Measurements from ENCODE around the gene CDK15. TPM values are rescaled to one million over a fixed set of nuclear protein-coding genes. Genes with fewer than 3 reads are reported as not detected.

CDK15 gene
- total and polyA plus RNA-seq, 9 of the 15 experiments (the other 6 are each of a cell fraction or from before 2014, with no cell fraction given): not detected

GRCh38 chr2:201942531-201942930 is 136.2 kb downstream of the CDK15 start:
- Histone ChIP-seq H4K20me1 (replicated peaks; ENCODE audit: control insufficient read depth, insufficient read depth, low read length) (no peaks in the 10 kb centered on the region), H3K9ac (ENCODE audit: insufficient read depth in 1 of 2, low read depth in 2 of 2, low read length in 2 of 2) (no peak overlapping the region), H3K27me3 (ENCODE audit: control insufficient read depth in 2 of 2, insufficient read depth in 2 of 2, low read length in 2 of 2) (peaks cover 0 to 15% of the 10 kb centered on the region in 2 experiments; a peak in 4 of 5 replicates), H3K9me1 (ENCODE audit: control insufficient read depth, insufficient read depth, low read length) (no peaks in the 10 kb centered on the region), H3K4me3 (no peak overlapping the region), H3K4me2 (ENCODE audit: insufficient read depth, low read length) (no peak overlapping the region), H3K36me3 (ENCODE audit: control insufficient read depth, insufficient read depth, low read length) (no peaks in the 10 kb centered on the region), H3K27ac (ENCODE audit: extremely low read depth, low read depth, low read length) (no peak overlapping the region), H3K79me2 (ENCODE audit: control insufficient read depth, insufficient read depth, low read length) (no peaks in the 10 kb centered on the region), H2AFZ (ENCODE audit: low read depth, low read length) (no peak overlapping the region), H3K9me3 (replicated peaks; ENCODE audit: control insufficient read depth, insufficient read depth, low read depth, low read length) (no peaks in the 10 kb centered on the region), H3K4me1 (replicated peaks in 1 of 2; ENCODE audit: control insufficient read depth in 2 of 2, insufficient read depth in 2 of 2, low read length in 2 of 2) (no peaks in the 10 kb centered on the region)
- ChIA-PET POLR2A (interaction anchor here (0.6 kb wide), 1 partner anchor 570 kb away, joined by 3 read pairs; no protein-coding TSS in a partner anchor), CTCF (ENCODE audit: low intra/inter-chr PET ratio) (no interaction called here)
- TF ChIP-seq MYC (IDR thresholded peaks at IDR 0.05; ENCODE audit: low read depth, low read length): no peak
- no peak for TF ChIP-seq MYC (CRISPR knock-in tag; IDR thresholded peaks at IDR 0.05; ENCODE audit: borderline replicate concordance, low read depth)
- TF ChIP-seq ATF3 (IDR thresholded peaks at IDR 0.05): peak; percentile 42
- no peak for TF ChIP-seq ATF3 (CRISPR knock-in tag; conservative IDR thresholded peaks at IDR 0.05)
- ATAC-seq (no peak), FAIRE-seq (no peak), DNase-seq (ENCODE audit: extremely low read depth in 1 of 4, low spot score in 3 of 4) (no peak)
- no TSS peak for BruUV-seq (replicated peaks)
- 3% methylated on average over 5 of the region's 5 CpGs for WGBS (ENCODE audit: insufficient coverage, low coverage, missing lambda C conversion rate)
- intact Hi-C loops (cut with micrococcal nuclease): no loop called here
- in situ Hi-C loops (cut with MboI): no loop called here

Small RNA genes lying within 50 kb of the gene (small RNA-seq; reads per million reads assigned to genes)
- not detected for gene RF00019
- not detected for gene RNU6-440P
- gene UBE2V1P11: not detected

Other genes with a start within 250 kb of the CDK15 start
- gene TMEM237, start 163.0 kb upstream of the CDK15 start, total RNA-seq (2014; rRNA removed): 6.2 and 13.6 TPM in 2 replicates
- 17.9 and 19.2 TPM in 2 replicates for gene TMEM237, start 163.0 kb upstream of the CDK15 start, total RNA-seq (2014; rRNA removed; fragmentation: Illumina TruSeq; extraction: Trizol)
- 14.9 and 15.8 TPM in 2 replicates for gene TMEM237, start 163.0 kb upstream of the CDK15 start, total RNA-seq (2015; rRNA removed; fragmentation: Illumina TruSeq; extraction: Trizol)
- gene TMEM237, start 163.0 kb upstream of the CDK15 start, total RNA-seq (2021): 13.5 and 14.3 TPM in 2 replicates
- gene TMEM237, start 163.0 kb upstream of the CDK15 start, polyA plus RNA-seq (2011; rRNA removed): 17.9 and 18.4 TPM in 2 replicates
- gene TMEM237, start 163.0 kb upstream of the CDK15 start, polyA plus RNA-seq (2014; fragmentation: Illumina TruSeq; extraction: Trizol): 14.5 and 18.0 TPM in 2 replicates
- 10 to 100 TPM; 20.8 to 25.6 TPM for gene TMEM237, start 163.0 kb upstream of the CDK15 start, polyA plus RNA-seq (2014; fragmentation: Nextera tagmentation; extraction: Ambion mirVana)
- gene TMEM237, start 163.0 kb upstream of the CDK15 start, polyA plus RNA-seq (2014; rRNA removed): 11.9 TPM in 2 replicates
- not detected in 2 replicates for gene MPP4, start 107.9 kb upstream of the CDK15 start, total RNA-seq (2014; rRNA removed)
- not detected in 2 replicates for gene MPP4, start 107.9 kb upstream of the CDK15 start, total RNA-seq (2014; rRNA removed; fragmentation: Illumina TruSeq; extraction: Trizol)
- not detected in 2 replicates for gene MPP4, start 107.9 kb upstream of the CDK15 start, total RNA-seq (2015; rRNA removed; fragmentation: Illumina TruSeq; extraction: Trizol)
- not detected in 2 replicates for gene MPP4, start 107.9 kb upstream of the CDK15 start, total RNA-seq (2021)
- not detected in 2 replicates for gene MPP4, start 107.9 kb upstream of the CDK15 start, polyA plus RNA-seq (2011; rRNA removed)
- not detected in 2 replicates for gene MPP4, start 107.9 kb upstream of the CDK15 start, polyA plus RNA-seq (2014; fragmentation: Illumina TruSeq; extraction: Trizol)
- gene MPP4, start 107.9 kb upstream of the CDK15 start, polyA plus RNA-seq (2014; fragmentation: Nextera tagmentation; extraction: Ambion mirVana): under 1 TPM; 0.03 to 0.08 TPM
- gene MPP4, start 107.9 kb upstream of the CDK15 start, polyA plus RNA-seq (2014; rRNA removed): not detected in 2 replicates
- 8.4 and 11.5 TPM in 2 replicates for gene ALS2, start 25.6 kb upstream of the CDK15 start, total RNA-seq (2014; rRNA removed)
- 11.6 and 15.9 TPM in 2 replicates for gene ALS2, start 25.6 kb upstream of the CDK15 start, total RNA-seq (2014; rRNA removed; fragmentation: Illumina TruSeq; extraction: Trizol)
- gene ALS2, start 25.6 kb upstream of the CDK15 start, total RNA-seq (2015; rRNA removed; fragmentation: Illumina TruSeq; extraction: Trizol): 17.4 and 17.7 TPM in 2 replicates
- gene ALS2, start 25.6 kb upstream of the CDK15 start, total RNA-seq (2021): 13.1 and 14.2 TPM in 2 replicates
- gene ALS2, start 25.6 kb upstream of the CDK15 start, polyA plus RNA-seq (2011; rRNA removed): 11.8 and 14.0 TPM in 2 replicates
- gene ALS2, start 25.6 kb upstream of the CDK15 start, polyA plus RNA-seq (2014; fragmentation: Illumina TruSeq; extraction: Trizol): 12.7 and 13.9 TPM in 2 replicates
- gene ALS2, start 25.6 kb upstream of the CDK15 start, polyA plus RNA-seq (2014; fragmentation: Nextera tagmentation; extraction: Ambion mirVana): 1 to 10 TPM; 5.2 to 8.1 TPM
- 11.4 and 17.3 TPM in 2 replicates for gene ALS2, start 25.6 kb upstream of the CDK15 start, polyA plus RNA-seq (2014; rRNA removed)
- 0.91 and 1.6 TPM in 2 replicates for gene FZD7, start 227.3 kb downstream of the CDK15 start, total RNA-seq (2014; rRNA removed)
- 0.54 and 0.69 TPM in 2 replicates for gene FZD7, start 227.3 kb downstream of the CDK15 start, total RNA-seq (2014; rRNA removed; fragmentation: Illumina TruSeq; extraction: Trizol)
- 0.54 and 0.57 TPM in 2 replicates for gene FZD7, start 227.3 kb downstream of the CDK15 start, total RNA-seq (2015; rRNA removed; fragmentation: Illumina TruSeq; extraction: Trizol)
- 1.9 and 2.4 TPM in 2 replicates for gene FZD7, start 227.3 kb downstream of the CDK15 start, total RNA-seq (2021)
- 0.72 and 0.85 TPM in 2 replicates for gene FZD7, start 227.3 kb downstream of the CDK15 start, polyA plus RNA-seq (2011; rRNA removed)
- 0.56 and 0.79 TPM in 2 replicates for gene FZD7, start 227.3 kb downstream of the CDK15 start, polyA plus RNA-seq (2014; fragmentation: Illumina TruSeq; extraction: Trizol)
- under 1 TPM; 0.11 to 0.18 TPM for gene FZD7, start 227.3 kb downstream of the CDK15 start, polyA plus RNA-seq (2014; fragmentation: Nextera tagmentation; extraction: Ambion mirVana)
- 0.81 and 0.88 TPM in 2 replicates for gene FZD7, start 227.3 kb downstream of the CDK15 start, polyA plus RNA-seq (2014; rRNA removed)

Data from K562 (cell line).